Caki2 (cell line): ENCODE measurements around the gene IKZF1. TPM values are rescaled to one million over a fixed set of nuclear protein-coding genes. Genes with fewer than 3 reads are reported as not detected.

ENCODE experiments used
- DNase-seq: peaks from one replicate; pipeline ENCODE4 v3.0.0-alpha.2; 2015; ENCODE audit warnings: low read depth
- in situ Hi-C: cut with HindIII; loops from 2 replicates; pipeline ENCODE4 v1.10.0; 2016; ENCODE audit warnings: low sequenced_read_pairs, low pct_unique_long_range_greater_than_20kb, mixed read lengths
- total RNA-seq: library from RNA; depleted of rRNA; stranded (reverse); fragments of >200 nt; shearing (Covaris generic); gene quantifications from 2 replicates; pipeline ENCODE4 v1.2.3, GENCODE V29; 2014; ENCODE audit warnings: low replicate concordance

Gene IKZF1
- total RNA-seq, 1 experiment from 2014 or later, result not detected

DNA sequence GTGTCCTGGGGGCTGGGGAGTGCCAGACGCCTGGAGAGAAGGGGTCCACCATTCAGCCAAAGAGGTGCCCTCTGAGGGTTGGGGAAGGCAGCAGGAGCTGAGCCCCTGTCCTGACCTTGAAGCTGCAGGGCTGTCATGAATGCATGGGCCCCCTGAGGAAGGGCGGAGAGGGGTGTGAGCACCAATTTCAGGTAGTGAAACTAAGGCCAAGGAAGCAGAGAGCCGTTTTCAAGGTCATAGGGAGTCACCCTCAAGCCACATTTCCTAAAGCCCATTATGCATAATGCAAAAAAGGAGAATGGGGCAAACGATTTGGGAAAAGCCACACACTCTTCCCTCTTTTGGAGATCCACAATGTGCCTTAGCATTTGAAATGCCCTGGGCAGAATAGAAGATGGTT lies 108.5 kb downstream of the IKZF1 start:
- in situ Hi-C loops, result no loop called here
- no peak for DNase-seq

DNA sequence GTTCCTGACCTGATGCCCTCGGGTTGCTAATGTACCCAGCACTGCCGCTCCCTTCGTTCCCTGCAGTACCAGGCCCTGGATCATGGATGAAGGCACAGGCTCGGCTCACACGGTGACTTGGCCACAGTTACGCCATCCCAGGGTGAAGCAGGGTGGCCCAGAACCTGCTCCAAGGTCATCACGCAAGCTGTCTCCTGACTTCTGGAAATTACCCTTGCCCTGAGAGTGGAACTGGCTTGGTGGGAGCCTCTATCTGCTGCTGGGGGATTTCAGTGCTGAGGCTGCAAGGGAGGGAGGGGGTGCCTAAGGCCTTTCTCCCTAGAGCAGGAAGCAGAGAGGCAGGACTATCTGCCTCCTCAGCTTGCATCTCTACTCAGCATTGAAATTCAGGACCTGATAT lies 109.0 kb downstream of the IKZF1 start:
- in situ Hi-C loops, result no loop called here
- no peak for DNase-seq

DNA sequence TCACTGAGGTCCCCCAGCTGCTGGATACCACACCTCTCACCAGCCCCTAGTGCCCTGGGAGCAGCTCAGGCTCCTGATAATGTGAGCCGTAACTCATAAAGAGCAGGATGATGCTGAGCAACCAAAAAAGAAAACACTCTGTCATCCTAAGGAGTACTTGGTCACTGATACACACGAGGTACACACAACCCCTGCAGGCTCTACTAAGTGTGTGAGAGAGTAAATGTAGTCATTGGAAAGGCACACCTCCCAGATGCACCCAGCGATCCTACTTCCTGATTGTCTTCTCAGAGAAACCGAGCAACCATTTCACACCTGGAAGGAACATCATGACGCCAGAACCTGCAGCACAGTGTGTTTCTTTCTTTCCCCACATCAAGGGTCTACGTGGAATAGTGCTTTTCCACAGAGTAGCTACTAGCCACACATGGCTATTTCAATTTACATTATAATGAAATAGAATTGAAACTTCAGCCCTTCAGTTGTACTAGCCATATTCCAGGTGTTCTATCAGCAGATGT lies 111.4 kb downstream of the IKZF1 start:
- in situ Hi-C loops, result no loop called here
- no peak for DNase-seq

DNA sequence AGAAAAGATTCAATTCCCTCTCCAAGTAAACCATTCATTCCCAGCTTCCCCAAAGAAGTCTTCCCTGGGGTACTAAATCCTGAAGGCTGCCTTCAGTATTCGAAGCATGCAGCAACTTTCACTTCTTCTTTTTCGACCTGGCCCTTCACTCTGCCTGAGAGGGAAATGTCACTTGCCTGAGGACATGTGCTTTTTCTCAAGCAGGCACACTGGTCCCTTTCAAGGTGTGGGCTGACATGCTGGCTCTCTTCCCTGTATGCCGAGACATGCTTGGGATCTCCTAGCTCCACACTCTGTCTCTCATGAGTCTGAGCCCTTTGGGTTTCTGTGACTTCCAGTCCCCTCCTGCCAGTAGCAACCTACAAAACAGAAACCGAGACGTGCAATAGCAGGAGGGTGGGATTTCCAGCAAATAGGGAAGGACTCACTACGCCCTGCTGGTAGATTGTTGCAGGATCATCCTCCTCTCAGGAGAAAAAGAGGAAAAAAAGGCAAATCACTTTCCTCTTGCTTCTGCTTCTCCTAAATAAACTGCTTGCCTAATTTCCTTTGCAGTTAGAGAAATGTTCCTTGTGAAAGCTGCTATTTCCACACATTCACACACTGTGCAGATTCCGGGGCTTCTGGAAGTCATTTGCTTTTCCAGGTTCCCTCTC lies 112.1 kb downstream of the IKZF1 start:
- in situ Hi-C loops, result no loop called here
- DNase-seq, result no peak

DNA sequence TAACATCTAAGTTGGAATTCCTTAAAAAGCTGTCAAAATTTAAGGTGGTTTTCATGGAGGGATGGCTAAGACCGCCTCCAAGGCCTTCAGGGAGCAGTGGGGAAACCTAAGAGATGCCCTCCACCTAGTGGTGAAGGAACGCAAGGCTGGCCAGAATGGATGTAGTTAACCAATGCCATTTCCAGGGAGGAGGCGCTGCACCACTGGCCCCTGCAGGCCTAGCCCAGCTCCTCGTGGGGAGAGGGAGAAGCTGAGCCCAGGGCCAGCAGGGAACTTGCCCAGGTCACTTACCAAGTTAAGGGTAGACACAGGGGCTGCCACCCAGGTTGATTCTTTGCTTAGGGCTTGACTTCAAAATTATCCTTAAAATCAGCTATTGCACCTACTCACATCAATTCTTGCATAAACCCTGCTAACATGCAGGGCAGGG lies 113.6 kb downstream of the IKZF1 start:
- peak; percentile 65 for DNase-seq
- in situ Hi-C loops, result no loop called here

DNA sequence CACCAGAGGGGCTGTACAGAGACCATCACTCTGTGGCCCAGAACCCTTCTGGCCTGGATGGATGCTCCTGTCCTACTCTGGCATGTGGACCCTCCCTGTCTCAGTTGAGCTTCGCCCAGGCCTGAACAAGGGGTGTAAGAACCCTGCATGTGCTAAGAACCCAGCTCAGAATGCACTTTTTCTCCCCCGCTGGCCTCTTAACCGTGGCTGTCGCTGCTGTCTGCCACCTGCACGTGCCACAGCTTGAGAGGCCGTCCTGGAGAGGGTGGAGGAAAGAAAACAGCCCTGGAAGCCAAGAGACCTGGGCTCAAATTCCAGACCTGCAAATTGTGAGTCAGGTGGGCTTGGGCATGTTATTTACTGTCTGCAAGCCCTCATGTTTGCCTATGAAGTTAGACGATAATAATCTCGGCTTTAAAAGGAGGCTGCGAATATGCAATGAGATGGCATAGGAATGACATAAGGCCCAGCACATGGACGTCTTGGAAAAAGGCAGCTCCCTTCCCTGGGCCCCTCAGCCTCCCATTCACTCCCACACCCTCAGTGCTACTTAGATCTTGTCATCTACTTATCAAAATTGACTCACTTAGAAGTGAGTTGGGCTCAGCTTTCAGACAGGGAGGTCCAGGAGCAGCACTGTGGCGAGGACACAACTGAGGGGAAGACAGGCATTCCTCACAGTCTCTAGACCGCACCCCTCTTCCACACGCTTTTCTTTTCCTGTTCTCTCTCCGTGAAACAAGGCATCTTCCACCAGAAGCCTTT lies 114.2 kb downstream of the IKZF1 start:
- in situ Hi-C loops, result no loop called here
- DNase-seq, result no peak

DNA sequence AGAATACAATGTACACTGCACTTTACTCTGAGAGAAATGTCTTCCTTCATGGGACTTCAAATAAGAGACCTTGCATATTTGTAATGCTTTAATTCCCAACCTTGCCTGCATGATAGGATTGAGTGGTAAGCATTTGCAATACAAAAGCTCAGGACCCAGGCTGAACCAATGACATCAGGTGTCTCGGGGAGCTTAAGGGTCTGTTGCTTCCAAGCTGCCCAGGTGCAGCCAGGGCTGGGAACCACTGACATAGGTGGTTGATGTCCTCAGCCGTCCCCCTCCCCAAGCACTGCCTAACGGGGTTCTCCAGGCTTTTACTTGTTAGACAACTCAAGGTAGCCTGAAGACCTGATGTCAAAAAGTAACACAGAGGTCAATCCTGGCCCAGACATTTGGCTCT lies 116.5 kb downstream of the IKZF1 start:
- in situ Hi-C loops, result no loop called here
- DNase-seq, result no peak

DNA sequence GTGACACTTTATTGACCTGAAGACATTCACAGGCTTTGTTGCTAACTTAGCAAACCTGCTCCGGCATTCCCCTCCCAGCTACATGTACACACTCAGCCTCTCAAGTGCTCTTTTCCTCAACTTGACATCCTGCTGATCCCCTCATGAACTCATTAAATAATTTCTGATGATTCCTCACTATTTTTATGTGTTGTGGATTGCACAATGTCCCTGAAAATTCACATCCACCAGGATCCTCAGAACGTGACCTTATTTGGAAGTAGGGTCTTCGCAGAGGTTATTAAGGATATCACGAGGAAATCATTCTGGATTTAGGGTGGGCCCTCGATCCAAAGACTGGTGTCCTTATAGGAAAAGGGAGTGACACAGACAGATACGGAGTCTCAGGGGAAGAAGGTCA lies 118.3 kb downstream of the IKZF1 start:
- no peak for DNase-seq
- in situ Hi-C loops, result no loop called here

DNA sequence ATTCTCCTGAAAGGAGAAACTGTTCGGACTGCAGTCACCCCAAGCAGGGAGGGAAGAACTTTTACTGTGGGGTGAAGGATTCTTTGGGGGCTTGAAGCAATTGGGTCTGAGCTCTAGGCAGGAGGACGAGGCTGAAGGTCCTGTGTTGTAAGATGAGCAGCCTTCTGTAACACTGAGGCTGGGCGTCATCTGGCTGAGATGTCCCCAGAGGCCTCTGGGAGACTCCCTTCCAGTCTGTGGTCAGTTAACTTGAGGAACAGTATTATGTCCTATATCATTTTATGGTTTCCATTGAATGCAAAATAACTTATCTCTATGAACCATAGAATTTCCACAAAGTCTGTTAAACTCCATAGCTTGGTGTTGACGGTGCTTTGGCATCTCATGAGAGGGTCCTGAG lies 119.3 kb downstream of the IKZF1 start:
- in situ Hi-C loops, result no loop called here
- DNase-seq, result no peak

DNA sequence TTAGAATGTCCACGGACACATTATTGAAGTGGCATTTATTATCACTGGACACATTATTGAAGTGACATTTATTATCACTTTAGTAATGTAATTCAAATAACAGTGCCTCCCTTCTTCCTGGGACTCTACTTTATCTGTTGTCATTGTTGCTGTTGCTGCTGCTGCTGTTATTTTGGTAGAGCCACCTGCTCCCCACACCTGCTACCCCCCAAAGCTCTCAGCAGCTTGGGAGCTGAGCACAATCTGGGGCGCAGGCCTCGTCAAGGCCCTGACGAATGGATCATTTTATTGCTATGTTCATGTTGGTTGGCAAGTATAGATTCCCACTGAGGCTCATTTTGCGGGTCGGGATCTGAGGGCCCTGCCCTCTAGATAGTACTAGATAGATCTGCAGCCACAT lies 120.8 kb downstream of the IKZF1 start:
- in situ Hi-C loops, result no loop called here
- DNase-seq, result no peak

DNA sequence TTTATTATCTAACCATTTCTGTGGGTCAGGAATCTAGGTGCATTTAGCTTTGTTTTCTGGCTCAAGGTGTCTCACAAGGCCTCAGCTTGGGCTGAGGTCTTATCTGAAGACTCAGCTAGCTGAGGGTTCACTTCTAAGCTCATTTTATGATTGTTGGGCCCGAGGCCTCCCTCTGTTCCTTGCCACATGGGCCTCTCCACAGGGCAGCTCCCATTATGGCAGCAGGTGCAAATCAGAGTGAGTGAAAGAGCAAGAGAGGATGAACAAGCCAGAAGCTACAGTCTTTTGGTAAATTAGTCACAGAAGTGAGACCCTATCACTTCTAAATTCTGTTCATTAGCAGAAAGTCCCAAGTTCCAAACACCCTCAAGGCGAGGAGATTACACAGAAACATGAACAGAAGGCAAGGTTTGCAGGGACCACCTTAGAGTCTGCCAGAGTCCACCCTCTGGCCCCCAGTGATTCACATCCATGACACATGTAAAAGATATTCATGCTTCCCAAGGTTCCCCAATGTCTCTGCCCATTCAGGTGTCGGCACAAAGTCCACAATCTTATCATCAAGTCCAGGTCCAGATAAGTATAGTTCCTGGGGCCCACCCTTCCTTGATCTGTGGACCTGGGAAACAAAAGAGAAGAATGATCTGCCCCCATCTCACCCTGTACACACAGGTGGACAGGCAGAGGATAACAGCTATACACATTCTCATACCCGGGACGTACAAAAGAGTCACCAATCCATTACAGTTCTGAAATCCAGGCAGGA lies 121.9 kb downstream of the IKZF1 start:
- DNase-seq, result no peak
- in situ Hi-C loops, result no loop called here

DNA sequence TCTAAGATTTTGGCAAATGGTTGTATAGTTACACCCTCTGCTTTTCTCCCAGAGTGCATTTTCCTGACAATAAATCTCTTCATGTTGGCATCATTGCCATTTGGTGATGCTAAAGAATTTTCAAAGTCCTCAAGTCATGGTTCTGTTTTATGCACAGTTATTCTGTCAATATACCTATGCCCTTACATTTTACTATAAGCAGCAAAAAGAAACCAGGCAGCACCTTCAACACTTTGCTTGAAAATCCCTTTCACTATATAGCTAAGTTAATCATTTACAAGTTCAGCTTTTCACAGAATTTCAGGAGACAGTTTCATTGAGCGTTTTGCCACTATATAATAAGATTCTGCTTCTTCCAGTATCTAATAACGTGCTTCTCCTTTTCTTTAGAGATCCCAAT lies 123.0 kb downstream of the IKZF1 start:
- in situ Hi-C loops, result no loop called here
- no peak for DNase-seq

DNA sequence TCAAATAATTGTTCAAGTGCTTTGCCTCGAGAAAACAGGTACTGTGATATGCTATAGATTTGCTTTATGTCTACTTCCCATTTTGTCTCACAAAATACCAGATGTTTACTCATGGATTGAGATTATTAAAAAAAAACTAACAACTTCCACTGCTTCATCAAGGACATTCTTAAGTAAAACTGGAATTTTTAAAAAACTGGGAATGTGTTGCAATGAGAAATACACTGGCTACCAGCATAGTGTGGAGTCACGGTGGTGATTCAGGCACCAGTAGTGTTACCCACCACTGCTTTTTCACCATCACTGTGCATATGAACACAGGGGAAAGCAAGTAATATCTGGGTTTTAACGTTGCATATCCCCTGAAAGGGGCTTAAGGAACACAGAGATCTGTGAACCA lies 124.4 kb downstream of the IKZF1 start:
- DNase-seq, result no peak
- in situ Hi-C loops, result no loop called here

DNA sequence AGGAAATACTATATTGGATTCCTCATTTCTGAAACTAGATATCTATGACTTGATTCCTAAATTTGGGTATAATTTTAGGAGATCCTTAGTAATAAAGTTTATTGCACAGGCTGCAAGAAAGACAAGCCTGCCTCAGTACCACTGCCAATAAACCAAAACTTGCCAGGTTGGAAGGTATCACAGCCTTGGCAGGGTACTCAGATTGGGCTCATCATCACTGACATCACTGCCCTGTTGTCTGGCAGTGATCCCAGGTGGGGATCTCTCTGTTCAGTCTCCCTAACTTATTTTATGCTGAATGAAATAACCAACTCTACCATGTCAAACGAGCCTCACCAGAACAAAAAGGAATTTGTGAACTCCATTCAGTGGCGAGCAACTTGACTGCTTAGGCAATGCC lies 126.8 kb downstream of the IKZF1 start:
- no peak for DNase-seq
- in situ Hi-C loops, result no loop called here

DNA sequence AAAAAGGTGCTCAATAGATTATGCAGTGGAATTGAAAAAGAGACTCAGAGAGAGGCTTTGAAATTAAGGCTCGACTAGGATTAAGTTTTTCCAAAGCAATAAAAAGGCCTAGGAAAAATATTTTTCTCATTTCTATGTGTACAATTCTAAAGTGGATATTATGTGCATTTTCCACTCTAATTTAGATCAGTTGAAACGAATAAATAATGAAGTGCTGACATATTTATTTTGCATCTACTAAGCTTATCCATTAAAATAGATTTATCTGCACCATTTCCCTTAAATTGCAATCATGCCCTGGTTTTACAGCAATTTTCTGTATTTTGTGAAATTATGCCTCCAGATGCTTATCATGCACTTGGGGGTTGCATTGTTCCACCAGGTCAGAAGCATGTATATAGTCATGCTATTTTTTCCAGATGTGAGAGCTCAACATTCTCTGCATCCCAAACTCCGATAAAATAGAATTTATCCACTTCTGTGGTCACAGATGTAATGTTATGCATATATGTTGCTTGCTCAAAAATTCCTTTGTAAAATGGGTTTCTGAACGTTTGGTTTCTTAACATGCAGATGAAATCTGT lies 127.3 kb downstream of the IKZF1 start:
- no peak for DNase-seq
- in situ Hi-C loops, result no loop called here

DNA sequence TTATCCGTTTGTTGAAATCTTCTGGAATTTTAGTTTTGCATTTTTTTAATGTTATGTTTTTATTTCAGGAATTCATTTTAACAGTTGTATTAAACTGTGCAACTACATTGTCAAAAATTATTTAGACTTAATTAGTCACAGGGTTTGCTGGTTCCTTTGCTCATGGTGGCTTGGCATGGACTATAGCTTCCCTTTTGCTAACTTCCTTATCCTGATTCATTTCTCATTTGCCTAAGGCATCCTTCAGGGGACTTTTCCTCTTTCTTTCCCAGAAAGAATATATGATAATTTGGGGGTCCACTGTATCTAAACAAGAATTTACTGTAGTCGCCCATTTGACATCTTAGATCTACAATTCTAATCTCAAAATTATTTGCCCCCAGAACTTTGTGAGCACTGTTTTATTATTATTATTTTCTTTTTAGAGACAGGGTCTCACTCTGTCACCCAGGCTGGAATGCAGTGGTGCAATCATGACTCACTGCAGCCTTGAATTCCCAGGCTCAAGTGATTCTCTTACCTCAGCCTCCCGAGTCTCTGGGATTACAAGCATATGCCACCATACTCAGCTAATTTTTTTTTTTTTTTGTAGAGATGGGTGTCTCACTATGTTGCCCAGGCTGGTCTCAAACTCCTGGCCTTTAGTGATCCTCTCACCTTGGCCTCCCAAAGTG lies 131.8 kb downstream of the IKZF1 start:
- DNase-seq, result peak; percentile 11
- in situ Hi-C loops, result no loop called here

DNA sequence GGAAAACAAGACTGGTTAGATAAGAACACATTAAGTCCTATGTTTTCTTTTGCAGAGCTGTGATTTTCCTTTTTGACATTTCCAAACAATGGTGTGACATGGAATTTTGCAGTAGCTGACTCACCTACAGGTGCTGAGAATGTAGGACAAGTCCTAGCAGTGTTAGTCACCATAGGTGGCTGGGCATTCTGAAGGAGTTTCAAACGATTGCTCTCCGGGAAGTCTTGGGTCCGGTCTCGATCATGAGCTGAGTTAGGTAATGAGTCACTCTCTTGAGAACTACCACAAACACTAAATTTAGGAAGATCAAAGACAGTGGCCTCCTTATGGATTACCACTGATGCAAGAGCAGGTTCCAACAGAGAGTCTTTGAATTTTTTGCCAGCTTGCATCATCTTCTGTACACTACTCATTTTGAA lies 142.0 kb downstream of the IKZF1 start:
- DNase-seq, result peak; percentile 61
- in situ Hi-C loops, result no loop called here

DNA sequence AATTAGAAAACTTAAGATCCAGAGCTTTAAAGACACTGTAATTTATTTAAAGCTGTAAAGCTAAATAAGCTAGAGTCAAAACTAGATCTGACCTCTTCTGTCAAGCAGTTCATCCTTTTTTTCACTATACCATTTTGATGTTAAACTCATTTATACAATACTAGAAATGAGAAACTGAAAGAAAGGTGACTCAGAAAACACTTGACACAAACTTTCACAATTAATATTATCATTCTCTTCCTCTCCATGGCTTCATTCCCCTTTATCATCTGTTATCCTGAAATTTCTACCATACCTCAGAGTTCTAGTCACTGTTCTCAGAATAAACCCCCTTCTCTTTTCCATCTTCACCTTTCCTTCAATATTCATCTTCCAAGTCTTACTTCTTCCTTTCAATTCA lies 144.3 kb downstream of the IKZF1 start:
- in situ Hi-C loops, result no loop called here
- no peak for DNase-seq
